Muscle of leg (tissue), 11 donors: ENCODE data around the gene NEU4. TPM values are rescaled to one million over a fixed set of nuclear protein-coding genes. Genes with fewer than 3 reads are reported as not detected.

Experiments used
- DNase-seq: peaks from one replicate; pipeline ENCODE4 v3.0.0; 2013
- H3K27ac ChIP-seq: one replicate; pipeline ENCODE4 v1.5.1; 2013; ENCODE audit warnings: mild to moderate bottlenecking, low read length, control low read depth
- H3K27me3 ChIP-seq: one replicate; pipeline ENCODE4 v1.6.1; 2013; ENCODE audit warnings: low read length; ENCODE audit not compliant: control insufficient read depth, insufficient read depth
- H3K36me3 ChIP-seq: one replicate; pipeline ENCODE4 v1.6.1; 2013; ENCODE audit warnings: low read length; ENCODE audit not compliant: control insufficient read depth, insufficient read depth
- H3K4me1 ChIP-seq: one replicate; pipeline ENCODE4 v1.6.1; 2013; ENCODE audit warnings: low read length; ENCODE audit not compliant: control insufficient read depth, insufficient read depth
- H3K4me3 ChIP-seq: one replicate; pipeline ENCODE4 v1.5.1; 2013; ENCODE audit warnings: low read length, control low read depth
- H3K9me3 ChIP-seq: replicated peaks from 2 replicates; pipeline ENCODE4 v1.6.1; 2013; ENCODE audit warnings: low read depth, low read length; ENCODE audit not compliant: control insufficient read depth
- WGBS: methylation state at CpG from one replicate; pipeline ENCODE4 v1.1.5; 2013; ENCODE audit warnings: missing lambda C conversion rate; ENCODE audit not compliant: insufficient coverage; 5-methylcytosine and 5-hydroxymethylcytosine counted together
- polyA plus RNA-seq, 8 donors: library from polyadenylated mRNA; unstranded; fragments of 120-200 nt; gene quantifications; one replicate each; pipeline versions ENCODE4 v1.2.1 to v1.2.3, GENCODE V29; 2013; ENCODE audit warnings: inconsistent platforms in 1 of 8, low replicate concordance in 1 of 8; ENCODE audit not compliant: insufficient read length in 8 of 8, insufficient read depth in 1 of 8
- total RNA-seq: library from RNA; stranded (reverse); fragments of 120-200 nt; gene quantifications from one replicate; pipeline ENCODE4 v1.2.4, GENCODE V29; 2013

NEU4 gene
- total and polyA plus RNA-seq, 9 donors, result 4.6 to 10.1 (median 6.7) TPM

DNA sequence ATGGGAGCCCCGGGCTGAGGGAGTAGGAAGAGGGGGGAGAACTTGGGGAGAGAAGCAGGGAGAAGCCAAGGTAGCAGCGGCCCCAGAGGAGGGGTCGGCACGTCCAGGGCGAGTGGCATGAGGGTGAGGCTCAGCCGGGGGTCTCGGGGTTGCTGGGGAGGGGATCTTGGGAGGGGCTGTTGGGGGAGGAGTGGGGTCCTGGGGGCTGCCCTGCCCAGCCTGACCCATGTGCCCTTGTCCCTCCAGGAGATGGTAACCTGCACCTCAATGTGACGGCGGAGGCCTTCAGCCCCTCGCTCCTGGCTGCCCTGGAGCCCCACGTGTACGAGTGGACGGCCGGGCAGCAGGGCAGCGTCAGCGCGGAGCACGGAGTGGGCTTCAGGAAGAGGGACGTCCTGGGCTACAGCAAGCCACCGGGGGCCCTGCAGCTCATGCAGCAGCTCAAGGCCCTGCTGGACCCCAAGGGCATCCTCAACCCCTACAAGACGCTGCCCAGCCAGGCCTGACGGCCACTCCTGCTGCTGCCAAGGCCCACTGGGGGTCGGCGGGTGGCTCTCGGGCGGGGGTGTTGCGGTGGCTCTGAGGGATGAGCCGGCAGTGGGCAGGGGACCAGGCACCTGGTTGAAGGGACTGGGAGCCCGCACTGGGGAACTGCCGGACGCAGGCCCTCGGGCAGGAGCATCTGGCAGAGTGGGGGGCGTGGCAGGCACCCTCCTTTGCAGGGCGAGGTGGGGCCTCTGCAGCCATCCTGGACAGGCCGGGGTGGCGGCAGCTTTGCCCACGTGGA is 41.3 kb upstream of the NEU4 start:
- DNase-seq, result no peak
- peaks cover 6% of the 10 kb centered on the region for H3K27me3 ChIP-seq
- no peak overlapping the region for H3K4me3 ChIP-seq
- peaks cover 5% of the 10 kb centered on the region for H3K36me3 ChIP-seq
- WGBS, result 85% methylated on average over 33 of the region's 37 CpGs
- no peaks in the 10 kb centered on the region for H3K9me3 ChIP-seq
- H3K27ac ChIP-seq, result no peak overlapping the region
- peaks cover 20% of the 10 kb centered on the region for H3K4me1 ChIP-seq

DNA sequence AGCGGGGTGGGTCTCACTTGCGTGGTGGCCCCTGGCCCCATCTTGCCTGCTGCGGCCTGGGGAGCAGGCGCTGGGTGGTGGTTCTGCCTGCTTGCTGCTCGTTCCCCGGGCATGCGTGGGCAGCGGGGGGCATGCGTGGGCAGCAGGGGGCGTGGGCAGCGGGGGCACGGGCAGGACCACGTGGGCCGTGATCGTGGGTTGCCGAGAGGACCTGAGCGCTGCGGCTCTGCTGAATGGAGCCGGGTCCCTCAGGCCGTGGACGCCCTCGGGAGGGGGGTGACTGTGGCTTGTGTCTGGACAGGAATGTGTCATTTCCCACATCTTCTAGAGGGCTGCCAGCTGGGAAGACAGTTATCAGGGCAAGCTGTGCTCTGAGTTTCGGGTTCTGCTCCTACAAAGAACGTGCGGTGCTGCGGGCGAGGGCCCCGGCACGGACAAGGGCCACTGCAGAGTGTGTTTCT is 40.7 kb upstream of the NEU4 start:
- H3K36me3 ChIP-seq, result peaks cover under 1% of the 10 kb centered on the region
- no peak overlapping the region for H3K27ac ChIP-seq
- H3K27me3 ChIP-seq, result peaks cover 10% of the 10 kb centered on the region
- DNase-seq, result no peak
- H3K9me3 ChIP-seq, result no peaks in the 10 kb centered on the region
- H3K4me3 ChIP-seq, result no peak overlapping the region
- 82% methylated on average over 24 of the region's 29 CpGs for WGBS
- peaks cover 20% of the 10 kb centered on the region for H3K4me1 ChIP-seq

DNA sequence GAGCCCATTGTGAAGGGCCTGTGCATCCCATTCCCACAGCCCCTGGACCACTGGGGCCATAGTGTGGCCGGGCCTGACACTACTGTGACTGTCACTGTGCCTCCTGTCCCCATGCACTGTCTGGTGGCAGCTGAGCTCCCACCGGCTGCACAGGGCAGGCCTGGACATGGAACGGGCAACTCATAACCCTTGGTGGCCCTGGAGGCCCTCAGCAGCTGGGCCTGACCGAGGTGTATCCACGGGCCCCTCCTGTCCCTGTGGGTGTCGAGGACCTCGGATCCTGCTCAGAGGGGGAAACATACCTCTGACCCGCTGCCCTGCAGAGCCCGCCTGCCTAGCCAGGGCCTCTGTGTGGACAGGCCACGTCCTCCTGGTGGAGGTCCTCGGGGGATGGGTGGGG is 40.1 kb upstream of the NEU4 start:
- Histone ChIP-seq H3K9me3 (no peaks in the 10 kb centered on the region), H3K4me3 (no peak overlapping the region), H3K27me3 (peaks cover 11% of the 10 kb centered on the region), H3K27ac (no peak overlapping the region), H3K4me1 (peaks cover 20% of the 10 kb centered on the region), H3K36me3 (no peaks in the 10 kb centered on the region)
- 79% methylated on average over 11 of the region's 11 CpGs for WGBS
- DNase-seq, result no peak

DNA sequence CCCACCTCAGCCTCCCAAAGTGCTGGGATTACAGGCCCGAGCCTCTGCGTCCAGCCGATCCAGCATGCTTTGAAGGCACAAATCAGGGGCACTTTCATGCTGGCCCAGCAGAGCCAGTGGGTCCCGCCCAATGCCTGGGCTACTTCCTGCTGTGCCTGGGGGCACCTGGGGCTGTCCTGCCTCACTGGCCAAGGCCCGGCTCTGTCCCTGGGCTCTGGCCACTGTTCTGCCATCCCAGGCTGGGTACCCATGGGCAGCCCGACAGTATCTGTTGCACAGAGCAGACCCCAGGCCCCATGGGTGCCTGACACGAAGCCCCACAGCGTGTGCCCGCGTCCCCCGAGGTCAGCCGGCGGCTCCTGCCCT is 39.2 kb upstream of the NEU4 start:
- Histone ChIP-seq H3K4me3 (no peak overlapping the region), H3K36me3 (no peaks in the 10 kb centered on the region), H3K27ac (no peak overlapping the region), H3K9me3 (no peaks in the 10 kb centered on the region), H3K4me1 (peaks cover 22% of the 10 kb centered on the region), H3K27me3 (peaks cover 13% of the 10 kb centered on the region)
- 82% methylated on average over 12 of the region's 13 CpGs for WGBS
- no peak for DNase-seq

DNA sequence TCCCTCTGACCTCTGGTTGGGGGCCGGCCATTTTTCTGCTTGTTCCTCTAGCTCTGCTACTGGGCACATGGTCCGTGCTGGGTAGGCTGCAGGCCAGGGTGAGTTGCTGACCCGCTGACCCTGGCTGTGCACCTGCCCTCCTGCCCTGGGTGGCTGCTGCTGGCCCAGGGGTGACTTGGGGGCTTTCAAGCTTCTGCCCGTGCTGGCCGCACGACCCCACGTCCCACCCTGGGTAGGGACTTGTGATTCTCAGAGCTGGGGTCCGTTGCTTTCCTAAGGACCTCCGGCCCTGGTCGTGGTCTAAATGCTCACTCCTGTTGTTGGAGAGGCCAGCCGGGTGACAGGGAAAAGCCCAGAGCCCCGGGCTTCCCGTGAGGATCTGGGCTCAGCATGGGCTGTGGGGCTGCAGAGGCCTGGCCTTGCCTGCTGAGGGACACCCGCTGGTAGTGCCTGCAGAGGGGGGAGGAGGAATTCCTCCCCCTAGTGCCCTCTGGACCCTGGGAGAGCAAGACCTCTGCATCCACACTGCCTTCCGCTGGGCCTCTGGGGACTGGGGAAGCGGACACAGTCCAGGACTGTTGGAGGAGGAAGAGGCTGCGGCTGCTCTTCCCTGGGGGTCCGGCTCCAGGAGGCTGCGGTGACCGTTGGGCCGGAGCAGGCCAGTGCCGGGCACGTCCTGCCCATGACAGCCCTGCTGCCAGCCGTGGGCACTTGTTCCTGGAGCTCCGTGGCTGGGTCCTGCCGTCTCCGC is 38.6 kb upstream of the NEU4 start:
- Histone ChIP-seq H3K4me1 (peaks cover 25% of the 10 kb centered on the region), H3K9me3 (no peaks in the 10 kb centered on the region), H3K27me3 (peaks cover 14% of the 10 kb centered on the region), H3K4me3 (no peak overlapping the region), H3K36me3 (no peaks in the 10 kb centered on the region), H3K27ac (no peak overlapping the region)
- no peak for DNase-seq
- 57% methylated on average over 19 of the region's 27 CpGs for WGBS

DNA sequence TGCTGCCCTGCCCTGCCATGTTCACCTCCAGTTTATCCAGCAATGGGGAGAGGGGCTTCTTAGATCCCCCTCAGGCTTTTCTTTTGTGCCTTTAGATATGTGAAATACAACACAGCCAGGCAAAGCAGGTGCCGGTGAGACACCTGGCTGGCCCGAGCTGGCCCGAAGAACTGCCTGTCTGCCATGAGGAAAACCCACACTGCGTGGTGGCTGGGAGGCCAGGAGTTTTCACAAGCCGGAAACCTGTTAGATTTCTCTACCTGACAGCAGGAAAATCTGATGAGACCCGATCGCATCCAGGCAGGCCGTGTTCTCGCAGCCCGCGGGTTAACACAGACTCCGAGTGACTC is 38.1 kb upstream of the NEU4 start:
- peaks cover 29% of the 10 kb centered on the region for H3K4me1 ChIP-seq
- no peak for DNase-seq
- H3K9me3 ChIP-seq, result no peaks in the 10 kb centered on the region
- no peak overlapping the region for H3K27ac ChIP-seq
- H3K27me3 ChIP-seq, result peaks cover 16% of the 10 kb centered on the region
- WGBS, result 84% methylated on average over 12 of the region's 12 CpGs
- H3K4me3 ChIP-seq, result no peak overlapping the region
- H3K36me3 ChIP-seq, result no peaks in the 10 kb centered on the region

DNA sequence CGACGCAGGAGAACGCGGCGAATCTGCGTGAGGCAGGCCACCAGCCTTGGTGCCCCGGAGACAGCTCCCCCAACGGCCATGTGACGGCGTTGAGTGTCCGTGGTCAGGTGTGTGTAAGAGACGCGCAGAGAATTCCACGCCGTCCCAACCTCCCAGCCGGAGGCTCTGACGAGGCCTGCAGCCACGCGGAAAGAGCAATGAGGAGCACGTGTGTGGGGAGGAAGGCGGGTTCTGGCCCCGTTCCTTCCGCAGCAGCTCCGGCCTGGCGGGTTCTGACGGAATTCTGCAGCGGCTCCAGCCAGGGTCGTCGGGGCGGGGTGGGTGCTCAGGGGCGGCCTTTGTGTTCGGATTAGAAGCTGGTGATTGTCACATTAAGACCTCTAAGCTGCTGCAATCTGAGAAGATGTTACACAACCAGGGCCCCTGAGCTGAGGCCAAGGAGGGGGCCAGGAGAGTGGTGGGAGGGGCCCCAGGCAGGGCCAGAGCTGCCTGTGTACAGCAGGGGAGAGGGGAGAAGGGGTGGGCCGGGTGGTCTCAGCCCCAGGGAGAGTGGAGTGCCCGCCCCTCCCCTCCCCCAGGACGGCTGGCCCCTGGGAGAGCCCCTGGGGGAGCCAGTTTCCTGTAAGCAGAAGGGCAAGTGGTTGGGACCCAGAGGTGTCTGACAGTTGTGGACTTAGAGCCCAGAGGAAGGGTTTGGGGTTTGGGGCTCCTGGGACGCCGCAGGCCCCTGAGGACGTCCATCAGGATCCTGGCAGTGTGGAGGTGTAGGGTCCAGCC is 37.5 kb upstream of the NEU4 start:
- Histone ChIP-seq H3K27me3 (peaks cover 16% of the 10 kb centered on the region), H3K27ac (no peak overlapping the region), H3K36me3 (no peaks in the 10 kb centered on the region), H3K9me3 (no peaks in the 10 kb centered on the region), H3K4me3 (no peak overlapping the region), H3K4me1 (peaks cover 29% of the 10 kb centered on the region)
- peak; percentile 53 for DNase-seq
- 38% methylated on average over 30 of the region's 38 CpGs for WGBS

DNA sequence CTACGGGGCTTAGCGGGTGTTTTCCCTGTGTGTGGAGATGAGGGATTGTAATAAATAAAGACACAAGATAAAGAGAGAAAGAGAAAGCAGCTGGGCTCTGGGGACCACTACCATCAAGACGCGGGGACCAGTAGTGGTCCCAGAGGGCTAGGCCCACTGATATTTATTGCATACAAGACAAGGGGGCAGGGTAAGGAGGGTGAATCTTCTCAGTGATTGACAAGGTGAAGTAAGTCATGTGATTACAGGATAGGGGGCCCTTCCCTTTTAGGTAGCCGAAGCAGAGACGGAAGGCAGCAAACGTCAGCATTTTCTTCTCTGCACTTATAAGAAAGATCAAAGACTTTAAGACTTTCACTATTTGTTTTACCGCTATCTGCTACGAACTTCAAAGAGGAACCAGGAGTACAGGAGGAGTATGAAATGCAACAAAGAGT is 36.9 kb upstream of the NEU4 start:
- WGBS, result 13% methylated on average over 2 of the region's 9 CpGs
- no peak for DNase-seq

DNA sequence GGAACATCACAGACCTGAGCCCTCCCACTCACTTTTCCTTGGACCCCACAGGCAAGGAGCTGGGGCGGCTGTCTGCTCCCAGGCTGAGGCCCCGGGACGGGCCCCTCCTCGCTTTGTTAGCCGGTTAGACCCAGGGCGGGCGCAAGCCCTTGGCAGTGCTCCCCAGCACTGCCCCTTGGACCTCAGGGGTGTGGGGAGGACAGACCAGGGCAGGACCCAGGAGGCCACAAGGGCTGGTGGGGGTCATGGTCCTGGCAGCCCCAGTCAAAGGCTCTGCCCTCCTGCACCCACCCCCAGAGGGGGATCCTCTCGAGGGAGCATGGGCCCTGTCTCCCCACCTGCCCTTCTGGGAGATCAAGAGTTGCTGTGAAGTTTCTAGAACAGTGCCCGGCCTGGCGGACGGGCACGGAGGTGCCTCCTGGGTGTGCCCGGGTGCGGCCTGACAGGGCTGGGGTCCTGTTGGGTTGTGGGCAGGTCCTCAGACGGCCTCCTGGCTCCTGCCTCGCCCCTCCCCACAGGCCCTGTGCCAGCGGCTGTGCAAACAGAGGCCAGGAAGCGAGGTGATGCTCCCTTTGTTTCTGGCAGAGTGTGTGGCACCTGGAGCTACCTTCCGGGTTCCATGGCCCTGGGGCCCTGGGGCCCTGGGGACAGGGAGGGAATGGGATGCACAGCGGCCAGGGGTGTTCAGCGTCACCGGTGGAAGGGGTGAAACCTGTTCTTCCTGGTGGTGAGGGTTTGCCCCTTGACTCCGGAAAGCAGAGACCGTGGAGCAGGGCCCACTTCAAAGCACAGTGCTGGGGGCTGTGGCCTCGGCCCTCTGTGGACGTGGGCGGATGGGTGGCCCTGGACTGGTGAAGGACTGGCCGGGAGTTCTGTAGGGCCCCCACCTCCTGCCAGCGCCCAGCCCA is 35.2 kb upstream of the NEU4 start:
- Histone ChIP-seq H3K4me1 (peaks cover 29% of the 10 kb centered on the region), H3K9me3 (no peaks in the 10 kb centered on the region), H3K27ac (no peak overlapping the region), H3K36me3 (no peaks in the 10 kb centered on the region), H3K4me3 (no peak overlapping the region), H3K27me3 (peaks cover 16% of the 10 kb centered on the region)
- DNase-seq, result no peak
- 71% methylated on average over 24 of the region's 29 CpGs for WGBS

More for the DNA sequence above, 36.9 kb upstream of the NEU4 start:
- H3K4me3 ChIP-seq, result no peak overlapping the region
- peaks cover 29% of the 10 kb centered on the region for H3K4me1 ChIP-seq
- no peak overlapping the region for H3K27ac ChIP-seq
- H3K36me3 ChIP-seq, result no peaks in the 10 kb centered on the region
- H3K9me3 ChIP-seq, result no peaks in the 10 kb centered on the region
- H3K27me3 ChIP-seq, result peaks cover 16% of the 10 kb centered on the region
